HepG2 (cell line): ENCODE measurements around the gene AXIN2. TPM values are rescaled to one million over a fixed set of nuclear protein-coding genes. Genes with fewer than 3 reads are reported as not detected.

Experiments
- ATAC-seq: fragments of 200-7000 bp; cut with Tn5 transposase; 3 replicates; pipeline ENCODE4 v1.9.1; 2020; ENCODE audit warnings: mild to moderate bottlenecking, moderate library complexity
- BruUV-seq: library from RNA; stranded (reverse); fragments of 400-500 nt; replicated peaks from 2 replicates; lab custom pipeline; 2021; lab: Mats Ljungman, UMichigan
- CTCF ChIA-PET: fragments of 300-600 bp; formaldehyde crosslinking; extraction: SDS; loops from one replicate; lab custom pipeline; 2021; ENCODE audit warnings: low total read pairs, inconsistent platforms, low intra/inter-chr PET ratio; lab: Yijun Ruan, JAX
- POLR2A ChIA-PET: fragments of 350-600 bp; sonication (Branson Sonifier 250); formaldehyde crosslinking; loops from one replicate; lab custom pipeline; 2020; ENCODE audit warnings: antibody characterized with exemption, inconsistent platforms; lab: Yijun Ruan, JAX
- DNase-seq: peaks from one replicate; pipeline ENCODE4 v3.0.0-alpha.2; 2015; ENCODE audit warnings: low spot score
- FAIRE-seq: peaks from 3 replicates; lab custom pipeline; 2011; peaks lifted over from hg19 to GRCh38; lab: Jason Lieb, UNC
- H2AFZ ChIP-seq: one replicate; pipeline ENCODE4 v1.6.1; 2011; ENCODE audit warnings: low read length, inconsistent platforms
- H3K27ac ChIP-seq: fragments of 300-600 bp; 3 replicates; pipeline ENCODE4 v1.8.0; 2011; ENCODE audit warnings: mixed run types, mild to moderate bottlenecking, mixed read lengths, low read length, inconsistent platforms; ENCODE audit not compliant: insufficient read depth; ENCODE audit errors: extremely low read length
- H3K27me3 ChIP-seq, 2 experiments: fragments of 200-600 bp in 1 of 2; 2 replicates in 1 of 2; 3 replicates in 1 of 2; pipeline versions ENCODE4 v1.6.0 to v1.8.0; 2011; ENCODE audit warnings: low read length in 2 of 2, mild to moderate bottlenecking in 2 of 2, moderate library complexity in 2 of 2, inconsistent platforms in 1 of 2; ENCODE audit not compliant: insufficient read depth in 2 of 2, control insufficient read depth in 1 of 2
- H3K36me3 ChIP-seq, 2 experiments: fragments of 200-600 bp in 1 of 2; replicated peaks in 1 of 2; 2 replicates in 1 of 2; 3 replicates in 1 of 2; pipeline versions ENCODE4 v1.5.1 to v1.8.0; 2011; ENCODE audit warnings: low read length in 2 of 2, inconsistent platforms in 1 of 2; ENCODE audit not compliant: insufficient read depth in 2 of 2, control insufficient read depth in 1 of 2
- H3K4me1 ChIP-seq: 2 replicates; pipeline ENCODE4 v1.5.1; 2012; ENCODE audit warnings: low read length, inconsistent platforms; ENCODE audit not compliant: insufficient read depth
- H3K4me2 ChIP-seq: 2 replicates; pipeline ENCODE4 v1.6.0; 2011; ENCODE audit warnings: low read depth, low read length, inconsistent platforms
- H3K4me3 ChIP-seq, 3 experiments: fragments of 200-600 bp in 1 of 3; sonication (generic), shearing (Covaris generic) in 1 of 3; replicated peaks in 1 of 3; 2 replicates each; pipeline ENCODE4 v1.5.1; 2011 to 2016; ENCODE audit warnings: low read length in 3 of 3, inconsistent platforms in 2 of 3, low read depth in 2 of 3, mild to moderate bottlenecking in 2 of 3, control low read depth in 1 of 3, mixed read lengths in 1 of 3; ENCODE audit not compliant: insufficient read depth in 1 of 3
- H3K79me2 ChIP-seq: one replicate; pipeline ENCODE4 v1.6.1; 2011; ENCODE audit warnings: low read length, inconsistent platforms; ENCODE audit not compliant: insufficient read depth
- H3K9ac ChIP-seq: 2 replicates; pipeline ENCODE4 v1.6.0; 2011; ENCODE audit warnings: mild to moderate bottlenecking, low read depth, low read length, inconsistent platforms; ENCODE audit not compliant: insufficient read depth
- H3K9me3 ChIP-seq: 2 replicates; pipeline ENCODE4 v1.5.1; 2012; ENCODE audit warnings: mild to moderate bottlenecking, low read length
- H4K20me1 ChIP-seq: 2 replicates; pipeline ENCODE4 v1.6.0; 2011; ENCODE audit warnings: inconsistent platforms, mild to moderate bottlenecking, low read length, moderate library complexity; ENCODE audit not compliant: insufficient read depth
- CTCF ChIP-seq: sonication (generic); formaldehyde crosslinking; IDR thresholded peaks from 2 replicates; pipeline ENCODE4 v1.5.0; 2020; ENCODE audit warnings: mild to moderate bottlenecking, missing genetic modification reagents, moderate library complexity
- DNMT1 ChIP-seq: sonication (generic); formaldehyde crosslinking; IDR thresholded peaks from 2 replicates; pipeline ENCODE4 v1.5.1; 2020; ENCODE audit warnings: mild to moderate bottlenecking, missing genetic modification reagents
- FOXC1 ChIP-seq: sonication (generic); formaldehyde crosslinking; IDR thresholded peaks from 2 replicates; pipeline ENCODE4 v1.8.0; 2022; ENCODE audit warnings: mild to moderate bottlenecking, missing genetic modification reagents, borderline replicate concordance
- HMGA1 ChIP-seq: sonication (generic); formaldehyde crosslinking; conservative IDR thresholded peaks from 2 replicates; pipeline ENCODE4 v1.4.0; 2020; ENCODE audit warnings: missing genetic modification reagents
- HNRNPH1 ChIP-seq: fragments of 200-400 bp; formaldehyde crosslinking; optimal IDR thresholded peaks from 2 replicates; pipeline ENCODE3; 2017; ENCODE audit warnings: mild to moderate bottlenecking, low read depth, low read length
- JARID2 ChIP-seq: sonication (generic); formaldehyde crosslinking; IDR thresholded peaks from 2 replicates; pipeline ENCODE4 v1.8.1; 2023; ENCODE audit warnings: missing genetic modification reagents, inconsistent platforms; ENCODE audit not compliant: insufficient replicate concordance
- NFIB ChIP-seq: sonication (generic); formaldehyde crosslinking; IDR thresholded peaks from 2 replicates; pipeline ENCODE4 v1.9.0; 2021; ENCODE audit warnings: missing genetic modification reagents, mild to moderate bottlenecking, borderline replicate concordance
- NR2F2 ChIP-seq: IDR thresholded peaks from 2 replicates; pipeline ENCODE4 v1.6.1; 2012; ENCODE audit warnings: low read depth, inconsistent platforms, borderline replicate concordance
- POLR2AphosphoS5 ChIP-seq: IDR thresholded peaks from 2 replicates; pipeline ENCODE4 v1.6.1; 2012; ENCODE audit warnings: low read depth, low read length
- RFX3 ChIP-seq: IDR thresholded peaks from 2 replicates; pipeline ENCODE4 v1.6.1; 2016; ENCODE audit warnings: missing biosample characterization, missing genetic modification reagents
- SP5 ChIP-seq: IDR thresholded peaks from 2 replicates; pipeline ENCODE4 v1.6.1; 2016; ENCODE audit warnings: low read depth, borderline replicate concordance
- ZBTB10 ChIP-seq: sonication (generic); formaldehyde crosslinking; IDR thresholded peaks from 2 replicates; pipeline ENCODE4 v1.4.0; 2020; ENCODE audit warnings: missing genetic modification reagents, borderline replicate concordance
- ZBTB7A ChIP-seq: sonication (generic); formaldehyde crosslinking; IDR thresholded peaks from 2 replicates; pipeline ENCODE4 v1.8.0; 2022; ENCODE audit warnings: mild to moderate bottlenecking, missing genetic modification reagents
- ZNF160 ChIP-seq: sonication (generic); formaldehyde crosslinking; IDR thresholded peaks from 2 replicates; pipeline ENCODE4 v1.8.0; 2022; ENCODE audit warnings: mild to moderate bottlenecking, inconsistent platforms, missing genetic modification reagents
- ZNF891 ChIP-seq: sonication (generic); formaldehyde crosslinking; IDR thresholded peaks from 2 replicates; pipeline ENCODE4 v1.5.0; 2020; ENCODE audit warnings: mild to moderate bottlenecking, missing genetic modification reagents
- WGBS: methylation state at CpG from one replicate; pipeline ENCODE4 v1.1.6; 2017; ENCODE audit warnings: low lambda C conversion rate; 5-methylcytosine and 5-hydroxymethylcytosine counted together
- in situ Hi-C: cut with HindIII; loops from 2 replicates; pipeline ENCODE4 v1.10.0; 2017; ENCODE audit warnings: low pct_unique_long_range_greater_than_20kb; ENCODE audit not compliant: extremely low pct_ligation_motif_present
- intact Hi-C: fragments of 100-400 bp; cut with micrococcal nuclease; formaldehyde crosslinking; loops from one replicate; pipeline ENCODE4 v1.10.0; 2022; ENCODE audit not compliant: unreplicated experiment
- polyA plus RNA-seq, 8 experiments: library from polyadenylated mRNA; depleted of rRNA in 3 of 8; stranded (reverse) in 7 of 8; unstranded in 1 of 8; fragments of >200 nt; fragmentation: Illumina TruSeq in 4 of 8; extraction: Trizol in 4 of 8; gene quantifications; 2 replicates each; pipeline versions ENCODE4 v1.2.1 to v1.2.3, GENCODE V29; 2011 to 2016; ENCODE audit warnings: low read depth in 4 of 8, missing spikeins in 1 of 8, mixed read lengths in 1 of 8; ENCODE audit not compliant: insufficient read depth in 1 of 8
- total RNA-seq, 5 experiments: library from RNA; depleted of rRNA; stranded (reverse); fragments of >200 nt; fragmentation: Illumina TruSeq; extraction: Trizol; gene quantifications; 2 replicates each; pipeline ENCODE4 v1.2.3, GENCODE V29; 2016; ENCODE audit warnings: low read depth in 1 of 5
- TF ChIP-seq, protein P1 (sequence below): IDR thresholded peaks from 2 replicates; pipeline ENCODE4 v1.6.1; 2012; ENCODE audit warnings: low read length, improper control_type of control experiment

AXIN2 gene
- total and polyA plus RNA-seq, 2 of the 13 experiments (the other 11 are each of a cell fraction or from before 2014, with no cell fraction given): 58.6 to 63.4 TPM

DNA sequence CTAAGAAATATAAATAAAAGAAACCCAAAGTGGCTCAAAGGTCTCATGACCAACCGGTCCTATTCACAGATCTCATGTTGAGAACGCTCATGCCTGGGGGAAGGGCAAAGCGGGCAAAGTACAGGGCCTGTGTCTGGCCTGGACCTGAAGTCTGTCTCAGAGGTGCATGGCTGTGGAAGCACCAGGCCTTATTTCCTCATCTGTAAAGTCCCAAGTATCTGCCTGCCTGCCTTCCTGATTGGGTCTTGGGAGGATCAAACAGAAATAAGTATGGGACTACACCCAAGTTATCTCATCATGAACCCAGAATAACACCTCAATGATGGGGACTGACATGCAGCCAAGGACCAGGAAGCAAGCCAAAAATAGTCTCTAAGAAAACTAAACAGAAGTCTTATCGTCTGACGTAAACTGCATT is 14.2 kb downstream of the AXIN2 start (continued):
- TF ChIP-seq, protein P1, sequence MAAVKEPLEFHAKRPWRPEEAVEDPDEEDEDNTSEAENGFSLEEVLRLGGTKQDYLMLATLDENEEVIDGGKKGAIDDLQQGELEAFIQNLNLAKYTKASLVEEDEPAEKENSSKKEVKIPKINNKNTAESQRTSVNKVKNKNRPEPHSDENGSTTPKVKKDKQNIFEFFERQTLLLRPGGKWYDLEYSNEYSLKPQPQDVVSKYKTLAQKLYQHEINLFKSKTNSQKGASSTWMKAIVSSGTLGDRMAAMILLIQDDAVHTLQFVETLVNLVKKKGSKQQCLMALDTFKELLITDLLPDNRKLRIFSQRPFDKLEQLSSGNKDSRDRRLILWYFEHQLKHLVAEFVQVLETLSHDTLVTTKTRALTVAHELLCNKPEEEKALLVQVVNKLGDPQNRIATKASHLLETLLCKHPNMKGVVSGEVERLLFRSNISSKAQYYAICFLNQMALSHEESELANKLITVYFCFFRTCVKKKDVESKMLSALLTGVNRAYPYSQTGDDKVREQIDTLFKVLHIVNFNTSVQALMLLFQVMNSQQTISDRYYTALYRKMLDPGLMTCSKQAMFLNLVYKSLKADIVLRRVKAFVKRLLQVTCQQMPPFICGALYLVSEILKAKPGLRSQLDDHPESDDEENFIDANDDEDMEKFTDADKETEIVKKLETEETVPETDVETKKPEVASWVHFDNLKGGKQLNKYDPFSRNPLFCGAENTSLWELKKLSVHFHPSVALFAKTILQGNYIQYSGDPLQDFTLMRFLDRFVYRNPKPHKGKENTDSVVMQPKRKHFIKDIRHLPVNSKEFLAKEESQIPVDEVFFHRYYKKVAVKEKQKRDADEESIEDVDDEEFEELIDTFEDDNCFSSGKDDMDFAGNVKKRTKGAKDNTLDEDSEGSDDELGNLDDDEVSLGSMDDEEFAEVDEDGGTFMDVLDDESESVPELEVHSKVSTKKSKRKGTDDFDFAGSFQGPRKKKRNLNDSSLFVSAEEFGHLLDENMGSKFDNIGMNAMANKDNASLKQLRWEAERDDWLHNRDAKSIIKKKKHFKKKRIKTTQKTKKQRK: no peak
- no peak for TF ChIP-seq RFX3 (CRISPR knock-in tag)
- no peak for TF ChIP-seq NFIB (CRISPR knock-in tag)
- peak; percentile 28; the same call in 1 of the 2 replicates for TF ChIP-seq SP5 (CRISPR knock-in tag)
- no peak for TF ChIP-seq DNMT1 (CRISPR knock-in tag)
- TF ChIP-seq ZNF160 (CRISPR knock-in tag): no peak

DNA sequence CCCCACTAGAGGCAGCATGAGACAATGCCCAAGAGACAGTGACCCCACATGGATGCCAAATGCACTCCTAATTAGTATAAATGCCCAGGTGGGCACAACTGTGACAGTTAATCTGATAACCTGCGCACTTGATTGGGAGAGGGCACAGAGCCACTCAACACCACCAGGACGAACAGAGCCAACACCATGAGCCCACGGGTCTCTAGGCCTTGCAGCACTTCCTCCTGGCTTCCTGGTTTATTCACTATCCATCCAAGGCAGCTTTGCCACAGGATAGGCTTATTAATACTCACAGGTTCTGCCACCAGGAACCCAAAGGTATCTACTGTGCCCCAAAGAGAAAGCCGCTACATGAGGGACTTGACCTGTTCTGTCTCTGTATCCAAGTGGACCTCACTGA is 14.9 kb downstream of the AXIN2 start:
- Histone ChIP-seq H3K27me3 (no peaks in the 10 kb centered on the region), H3K9me3 (no peaks in the 10 kb centered on the region), H3K4me1 (peaks cover 35% of the 10 kb centered on the region), H3K79me2 (peaks cover 37% of the 10 kb centered on the region), H3K4me2 (0 out of 2 replicates have a peak overlapping the region, but pooled peaks have one; percentile 37), H2AFZ (no peak overlapping the region), H3K36me3 (peaks cover 64 to 97% of the 10 kb centered on the region in 2 experiments), H3K9ac (no peak overlapping the region), H3K27ac (peak overlapping the region; percentile 53), H3K4me3 (no peak overlapping the region), H4K20me1 (peaks cover 26% of the 10 kb centered on the region)
- ChIA-PET POLR2A (interaction anchor here (1.3 kb wide), 1 partner anchor 11 kb away, joined by 4 read pairs; no protein-coding TSS in a partner anchor), CTCF (no interaction called here)
- BruUV-seq: no TSS peak
- intact Hi-C loops (no loop called here), in situ Hi-C loops (loop anchor here (5.0 to 25.0 kb wide), 2 partner anchors 254 to 616 kb away; no protein-coding TSS in a partner anchor)
- ATAC-seq: no peak
- DNase-seq: no peak
- no peak for FAIRE-seq
- 98% methylated on average over 4 of the region's 4 CpGs for WGBS
- 0 out of 2 replicates have a peak, but pooled peaks have one; percentile 36 for TF ChIP-seq FOXC1 (CRISPR knock-in tag)
- 0 out of 2 replicates have a peak, but pooled peaks have one; percentile 5 for TF ChIP-seq POLR2AphosphoS5
- no peak for TF ChIP-seq ZBTB7A (CRISPR knock-in tag)
- no peak for TF ChIP-seq HMGA1
- 0 out of 2 replicates have a peak, but pooled peaks have one; percentile 35 for TF ChIP-seq ZNF891 (CRISPR knock-in tag)
- TF ChIP-seq CTCF (CRISPR knock-in tag): no peak
- no peak for TF ChIP-seq ZBTB10 (CRISPR knock-in tag)
- TF ChIP-seq HNRNPH1: no peak
- TF ChIP-seq NR2F2: no peak
- no peak for TF ChIP-seq JARID2 (CRISPR knock-in tag)
